ENCODE measurements around the gene RPL23.
A peak's percentile ranks its signal among the peaks of the same experiment; 100 is the strongest.

The RPL23 gene

GRCh38 chr17:38853292-38854219, at the start of gene RPL23:
Gene RPL23, minus strand, starts transcription at chr17:38853721. Its CDS starts 11 bp downstream, at chr17:38853710.
- DNase-seq (ENCODE audit: low read depth) = peak; percentile 76

DNA sequence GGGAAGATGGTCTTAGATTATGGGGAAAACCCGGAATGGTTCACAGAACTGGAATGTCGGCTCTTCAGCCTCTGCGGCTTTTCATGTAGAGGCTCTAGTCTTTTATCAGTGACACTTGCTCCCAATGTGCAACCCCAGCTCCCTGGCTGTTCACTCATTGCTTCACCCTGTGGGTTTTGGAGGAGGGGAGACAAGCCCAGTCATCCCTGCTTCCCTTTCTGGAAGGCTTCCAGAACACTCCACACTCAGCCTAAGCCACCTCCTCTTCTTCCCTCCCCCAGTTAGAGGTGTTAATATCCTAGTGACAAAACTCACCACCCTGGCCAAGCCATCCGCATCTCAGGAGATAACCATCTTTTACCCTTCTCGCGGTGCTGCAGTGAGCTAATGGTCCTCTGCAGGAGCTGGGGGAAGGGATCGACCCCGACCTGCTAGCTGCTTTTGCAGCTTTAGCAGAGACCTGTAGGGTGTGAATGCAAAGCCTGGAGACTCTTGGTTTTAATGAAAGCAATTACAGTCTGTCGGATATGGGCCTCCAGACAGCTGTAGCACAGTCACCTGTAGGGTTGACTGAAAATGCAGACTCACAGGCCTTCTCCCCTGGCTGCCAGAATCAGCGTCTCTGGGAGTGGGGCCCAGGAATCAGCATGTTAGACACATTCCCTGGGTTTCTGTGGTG, 47.6 kb upstream of the RPL23 start:
- DNase-seq (ENCODE audit: low read depth) = peak; percentile 75

DNA sequence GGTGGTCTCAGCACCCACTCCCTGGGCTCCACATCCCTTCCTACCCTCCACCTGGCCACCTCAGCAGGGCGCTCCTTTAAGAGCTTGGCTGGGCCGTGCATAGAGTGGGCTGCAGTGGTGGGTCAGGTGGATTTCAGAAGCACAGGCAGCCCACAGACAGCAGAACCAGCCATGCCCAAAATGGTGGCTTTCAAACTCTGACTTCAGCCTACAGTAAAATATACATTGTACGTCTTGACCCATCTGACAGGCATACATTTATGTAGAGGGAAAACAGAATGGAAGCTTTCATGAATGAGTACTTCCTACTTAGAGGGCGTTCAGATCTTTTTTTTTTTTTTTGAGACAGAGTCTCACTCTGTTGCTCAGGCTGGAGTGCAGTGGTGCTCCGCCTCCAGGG, 45.9 kb upstream of the RPL23 start:
- no peak for DNase-seq (ENCODE audit: low read depth)

DNA sequence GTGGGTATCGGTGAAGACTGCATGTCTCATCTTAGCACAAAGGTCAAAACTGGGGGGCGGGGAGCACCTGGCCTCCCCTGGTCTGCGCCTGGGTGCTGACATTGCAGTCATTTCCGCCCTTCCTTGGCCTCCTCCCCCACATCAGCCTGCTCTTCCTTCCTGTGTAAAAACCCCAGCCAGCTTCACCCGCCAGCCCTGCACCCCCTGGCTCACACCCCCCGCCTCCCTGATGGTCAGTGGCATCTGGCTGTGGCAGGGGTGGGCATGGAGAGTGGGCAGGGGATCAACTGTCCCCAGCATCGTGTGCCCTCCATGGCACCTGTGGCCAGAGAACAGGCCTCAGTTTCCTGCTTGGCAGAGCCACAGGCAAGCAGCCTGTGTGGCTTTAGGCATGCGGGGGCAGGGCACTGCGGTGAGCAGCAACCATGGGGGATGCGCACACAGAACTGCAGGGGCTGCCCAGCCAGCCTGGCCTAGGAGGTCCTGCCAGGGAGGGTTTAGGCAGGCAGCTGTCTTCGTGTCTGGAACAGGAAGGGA, 45.4 kb upstream of the RPL23 start:
- DNase-seq (ENCODE audit: low read depth) = no peak

DNA sequence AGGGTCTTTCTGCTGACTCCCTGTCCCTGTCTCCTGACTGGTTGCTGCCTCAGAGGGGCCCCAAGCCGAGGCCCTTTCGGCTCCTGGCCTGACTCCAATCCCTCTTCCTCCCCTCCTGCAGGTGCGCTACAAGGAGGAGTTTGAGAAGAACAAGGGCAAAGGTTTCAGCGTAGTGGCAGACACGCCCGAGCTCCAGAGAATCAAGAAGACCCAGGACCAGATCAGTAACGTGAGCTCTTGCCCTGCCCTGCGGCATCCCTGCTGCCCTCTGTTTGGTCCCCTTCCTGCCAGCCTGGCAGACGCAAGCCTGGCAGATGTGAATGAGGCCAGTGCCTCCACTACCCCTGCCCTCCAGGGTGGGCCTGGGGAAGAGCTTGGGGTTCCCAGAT, 44.8 kb upstream of the RPL23 start:
- no peak for DNase-seq (ENCODE audit: low read depth)

DNA sequence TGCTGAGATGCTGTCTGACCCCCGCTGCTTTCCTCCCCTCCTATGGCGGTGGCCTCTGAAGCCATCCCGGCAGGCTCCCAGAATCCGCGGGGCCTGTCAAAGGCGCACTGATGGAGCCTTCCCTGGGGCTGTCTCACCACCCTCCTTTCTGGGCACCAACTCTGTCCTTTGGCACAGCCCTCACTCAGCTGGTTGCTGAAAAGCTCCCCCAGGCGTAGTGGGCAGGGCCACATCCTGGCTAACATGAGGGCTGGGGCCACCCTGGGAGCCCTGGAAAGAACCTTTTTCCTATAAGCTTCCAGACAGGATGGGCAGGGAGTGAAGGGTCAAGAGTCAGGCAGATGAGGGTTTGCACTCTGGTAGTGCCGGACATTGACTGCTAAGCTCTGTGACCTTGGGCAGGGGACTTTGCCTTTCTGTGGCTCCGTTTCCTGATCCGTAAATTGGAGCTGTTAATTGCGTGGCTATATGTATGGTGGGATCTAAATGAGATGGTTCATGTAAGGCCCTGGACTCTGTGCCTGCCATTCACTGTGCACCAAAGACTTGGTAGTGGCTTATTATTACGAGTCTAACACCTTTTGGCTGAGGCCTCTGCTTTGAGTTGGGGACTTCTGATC, 44.3 kb upstream of the RPL23 start:
- no peak for DNase-seq (ENCODE audit: low read depth)

DNA sequence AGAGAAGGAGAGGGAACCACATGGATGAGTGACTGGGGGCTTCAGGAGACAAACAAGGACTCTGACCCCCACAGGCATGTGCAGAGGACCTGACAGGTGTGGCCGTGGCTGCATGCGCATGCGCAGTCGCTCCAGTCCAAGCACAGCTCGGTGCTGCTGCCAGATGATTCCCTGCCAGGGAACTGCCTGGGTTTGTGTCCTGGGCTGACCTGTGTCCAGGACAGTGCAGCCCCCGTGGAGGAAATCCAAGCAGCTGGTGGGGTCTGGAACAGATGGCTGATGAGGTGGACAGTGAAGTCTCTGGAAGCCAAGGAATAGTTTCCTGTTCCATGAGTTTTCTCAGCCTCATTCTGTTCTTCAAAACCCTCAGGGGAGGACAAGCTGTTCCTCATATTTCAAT, 43.7 kb upstream of the RPL23 start:
- DNase-seq (ENCODE audit: low read depth) = no peak

DNA sequence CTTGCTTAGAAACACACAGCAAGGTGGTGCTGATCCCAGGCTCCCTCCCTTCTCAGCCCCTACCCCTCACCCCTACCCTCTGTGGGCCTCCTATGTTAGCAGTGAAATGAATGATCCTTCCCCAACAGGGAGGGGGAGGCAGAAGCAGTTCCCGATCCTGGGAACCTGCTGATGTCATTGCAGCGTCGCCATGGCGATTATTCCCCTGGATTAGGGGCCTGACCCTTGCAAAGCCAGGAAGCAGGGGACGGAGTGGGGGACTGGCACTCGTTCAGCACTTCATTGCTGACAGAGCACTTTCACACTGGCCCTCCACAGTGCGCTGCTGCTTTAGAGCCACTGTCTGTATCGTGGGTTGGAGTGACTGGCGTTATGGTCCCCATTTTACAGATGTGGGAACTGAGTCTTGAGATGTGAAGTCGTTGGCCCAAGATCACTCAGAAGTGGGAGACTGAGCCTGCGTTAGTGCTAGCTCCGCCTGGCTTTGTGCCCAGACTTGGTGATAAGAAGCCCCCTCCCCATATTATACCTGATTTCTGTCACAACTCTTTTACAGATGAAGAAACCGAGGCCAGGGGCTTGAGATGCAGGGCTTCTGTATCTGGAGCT, 42.9 kb upstream of the RPL23 start:
- no peak for DNase-seq (ENCODE audit: low read depth)

GRCh38 chr17:38894276-38894675, 40.8 kb upstream of the RPL23 start:
- no peak for DNase-seq (ENCODE audit: low read depth)

GRCh38 chr17:38893607-38894006, 40.1 kb upstream of the RPL23 start:
- no peak for DNase-seq (ENCODE audit: low read depth)

DNA sequence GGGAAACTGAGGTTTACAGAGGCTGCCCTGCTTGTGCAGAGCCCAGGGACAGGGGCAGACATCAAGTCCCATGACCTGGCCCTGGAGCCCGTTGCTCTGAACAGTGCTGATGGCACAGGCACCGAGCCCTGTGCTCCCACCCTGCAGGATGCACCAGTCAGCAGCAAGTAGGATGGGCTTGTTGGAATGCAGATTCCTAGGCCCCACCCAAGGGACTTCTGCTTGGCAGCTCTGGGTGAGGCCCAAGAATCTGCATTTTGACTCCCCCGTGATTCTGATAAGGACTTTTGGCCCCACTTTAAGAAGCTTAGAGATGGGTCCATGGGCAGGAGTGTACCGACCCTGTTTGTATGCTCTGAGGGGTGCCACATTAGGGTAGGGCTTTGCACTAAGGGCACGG, 39.6 kb upstream of the RPL23 start:
- no peak for DNase-seq (ENCODE audit: low read depth)

- no peak for DNase-seq (ENCODE audit: low read depth)
Measured at GRCh38 chr17:38892620-38893019, 39.1 kb upstream of the RPL23 start.

- no peak for DNase-seq (ENCODE audit: low read depth)
Measured at GRCh38 chr17:38892083-38892482, 38.6 kb upstream of the RPL23 start.

- DNase-seq (ENCODE audit: low read depth) = no peak
Measured at GRCh38 chr17:38891441-38891840, 37.9 kb upstream of the RPL23 start.

- DNase-seq (ENCODE audit: low read depth) = no peak
Measured at GRCh38 chr17:38890410-38890746, 36.9 kb upstream of the RPL23 start.

DNA sequence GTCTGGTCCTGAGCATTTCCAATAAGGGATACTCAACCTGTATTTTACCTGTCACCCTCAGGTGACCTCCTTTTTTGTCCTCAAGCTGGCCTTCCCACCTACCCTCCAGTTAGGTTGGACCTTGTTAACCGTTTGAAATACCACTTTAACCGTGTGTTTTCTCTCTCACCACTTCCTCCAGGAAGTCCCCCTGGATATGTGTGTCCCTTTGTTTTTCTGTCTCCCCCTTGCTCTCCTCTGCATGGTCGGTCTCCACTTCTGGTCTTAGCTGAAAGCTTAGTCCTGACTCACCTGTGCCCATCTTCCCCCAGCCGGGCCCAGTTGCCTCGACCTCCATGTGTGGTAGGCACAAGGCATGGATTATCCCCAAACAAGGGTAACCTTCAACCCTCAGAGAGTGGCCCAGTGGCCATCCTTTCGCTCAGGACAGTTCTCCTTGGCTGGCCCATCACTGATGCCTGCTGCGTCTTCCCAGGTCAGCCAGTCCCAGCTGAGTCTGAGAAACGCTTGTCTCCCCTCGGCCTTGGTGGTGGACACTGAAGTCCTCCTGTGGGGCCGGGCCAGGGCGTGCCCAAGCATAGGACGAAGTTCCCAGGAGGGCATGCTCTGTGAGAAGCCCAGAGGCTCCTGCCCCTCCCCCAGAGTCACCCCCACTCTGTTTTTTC, 36.4 kb upstream of the RPL23 start:
- no peak for DNase-seq (ENCODE audit: low read depth)

DNA sequence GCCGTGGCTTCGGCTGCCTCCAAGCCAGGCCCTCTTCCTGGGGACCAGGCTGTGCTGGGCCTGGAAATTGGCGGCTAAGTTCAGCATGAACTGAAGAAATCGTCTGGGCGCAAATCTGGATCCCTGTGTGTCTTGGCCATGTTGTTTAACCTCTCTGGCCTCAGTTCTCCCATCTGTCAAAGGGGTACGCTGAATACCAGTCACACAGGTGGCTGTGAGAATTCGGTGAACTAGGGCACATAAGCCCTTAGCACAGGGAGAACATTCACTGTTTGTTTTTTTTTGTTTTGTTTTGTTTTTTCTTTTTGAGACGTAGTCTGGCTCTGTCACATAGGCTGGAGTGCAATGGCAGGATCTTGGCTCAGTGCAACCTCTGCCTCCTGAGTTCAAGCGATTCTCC, 35.3 kb upstream of the RPL23 start:
- DNase-seq (ENCODE audit: low read depth) = no peak

GRCh38 chr17:38886643-38887010, 33.1 kb upstream of the RPL23 start:
- DNase-seq (ENCODE audit: low read depth) = no peak

GRCh38 chr17:38885728-38886642, 32.5 kb upstream of the RPL23 start:
- DNase-seq (ENCODE audit: low read depth) = no peak

DNA sequence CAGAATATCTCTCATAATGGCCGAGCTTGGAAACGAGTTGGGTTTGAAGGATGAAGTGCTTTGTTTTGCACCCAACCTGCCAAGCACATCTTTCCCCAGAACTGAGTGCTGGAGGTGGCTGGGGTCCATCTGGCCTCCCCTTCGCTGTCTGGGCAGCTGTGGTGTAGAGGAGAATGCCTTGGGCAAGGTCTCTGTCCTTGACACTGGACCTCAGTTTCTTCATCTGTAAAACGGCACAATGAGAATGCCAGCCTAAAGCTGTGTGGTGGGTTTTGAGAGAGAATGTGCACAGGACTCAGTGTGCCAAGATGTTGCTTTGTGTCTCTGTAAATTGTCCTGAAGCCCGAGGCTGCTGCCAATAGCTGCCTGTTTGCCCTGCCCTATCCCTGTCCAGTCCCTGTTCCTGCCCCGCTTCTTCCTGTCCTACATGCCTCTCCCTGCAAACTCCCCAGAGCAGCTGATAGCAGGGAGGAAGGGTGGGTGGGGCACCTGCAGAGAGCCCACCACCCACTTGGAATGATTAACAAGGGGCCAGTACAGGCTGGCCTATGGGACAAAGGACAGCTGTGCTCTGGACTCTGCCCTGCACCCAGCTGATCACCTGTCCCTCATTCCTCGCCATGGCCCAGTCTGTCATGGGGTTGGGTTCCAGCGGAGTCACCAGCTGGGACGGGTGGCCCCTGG, 31.7 kb upstream of the RPL23 start:
- no peak for DNase-seq (ENCODE audit: low read depth)

Measured in HS-27A (cell line).